Measurements from ENCODE around the gene RWDD3.

Gene RWDD3

DNA sequence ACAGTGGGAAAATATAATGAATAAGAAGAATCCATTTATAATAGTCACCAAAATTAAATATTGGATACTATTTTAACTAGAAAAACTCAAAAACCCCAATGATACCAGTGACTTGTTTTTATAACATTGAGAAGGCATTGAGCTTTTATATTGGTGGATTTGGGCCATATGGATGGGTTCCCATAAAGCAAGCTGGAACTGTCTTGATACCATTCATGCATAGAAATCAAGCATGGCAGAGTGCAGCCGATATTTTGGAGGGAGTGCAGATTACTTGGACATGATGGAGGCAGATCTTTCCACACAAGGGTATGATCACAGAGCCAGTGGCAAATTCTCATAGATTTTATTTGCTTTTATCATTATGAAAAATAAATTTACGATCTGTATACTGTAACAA is 3.8 kb upstream of the RWDD3 start:
- no peak for DNase-seq (ENCODE audit: low read depth in 2 of 2)

DNA sequence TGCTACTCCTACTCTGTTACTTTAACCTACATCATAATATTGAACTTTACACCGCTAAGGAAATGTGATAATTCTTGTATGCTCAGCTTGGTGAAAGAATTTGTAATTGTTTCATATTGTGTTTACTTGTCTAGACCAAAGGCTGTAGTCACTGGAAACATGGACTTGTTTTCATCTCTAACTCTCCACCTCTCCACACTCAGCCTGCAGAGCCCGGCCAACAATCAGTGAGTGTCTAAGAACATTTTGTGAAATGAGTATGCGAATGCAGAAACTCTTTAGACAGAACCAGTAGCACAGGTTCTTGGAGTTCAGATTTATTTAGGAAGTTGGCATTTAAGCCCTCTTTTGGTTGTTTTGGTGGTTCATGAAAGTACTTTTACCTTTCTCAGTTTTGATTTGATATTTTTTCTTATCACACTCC is 3.2 kb upstream of the RWDD3 start:
- no peak for DNase-seq (ENCODE audit: low read depth in 2 of 2)

DNA sequence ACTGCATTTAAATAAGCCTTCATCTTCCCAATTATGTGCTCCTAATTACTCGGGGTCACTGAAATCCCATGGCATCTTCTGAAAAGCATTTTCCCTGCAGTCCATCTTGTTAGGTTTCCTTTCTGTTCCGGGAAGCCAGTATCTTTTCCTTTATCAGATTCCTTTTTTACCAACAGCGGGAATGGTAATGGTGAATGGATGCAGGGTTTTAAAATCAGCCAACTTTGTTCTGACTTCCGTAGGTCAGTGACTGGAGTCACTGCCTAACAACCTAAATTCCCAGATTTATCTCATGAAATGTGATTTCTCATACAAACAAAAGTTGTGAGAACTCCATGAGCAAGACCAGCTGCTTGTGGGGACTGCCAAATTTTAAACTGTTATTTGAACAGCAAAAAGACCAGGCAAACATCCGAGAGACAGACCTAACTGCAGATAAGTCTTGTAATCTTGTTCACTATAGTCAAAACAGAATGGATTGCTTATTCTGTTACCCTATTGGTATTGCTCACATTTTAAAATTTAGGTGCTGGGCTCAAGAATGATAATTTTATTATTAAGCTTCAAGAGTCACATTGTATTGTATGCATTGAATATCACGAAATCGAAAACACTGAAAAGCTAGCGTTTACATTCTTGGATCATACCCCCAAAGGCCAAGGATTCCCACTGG is 1.2 kb upstream of the RWDD3 start:
- no peak for DNase-seq (ENCODE audit: low read depth in 2 of 2)

DNA sequence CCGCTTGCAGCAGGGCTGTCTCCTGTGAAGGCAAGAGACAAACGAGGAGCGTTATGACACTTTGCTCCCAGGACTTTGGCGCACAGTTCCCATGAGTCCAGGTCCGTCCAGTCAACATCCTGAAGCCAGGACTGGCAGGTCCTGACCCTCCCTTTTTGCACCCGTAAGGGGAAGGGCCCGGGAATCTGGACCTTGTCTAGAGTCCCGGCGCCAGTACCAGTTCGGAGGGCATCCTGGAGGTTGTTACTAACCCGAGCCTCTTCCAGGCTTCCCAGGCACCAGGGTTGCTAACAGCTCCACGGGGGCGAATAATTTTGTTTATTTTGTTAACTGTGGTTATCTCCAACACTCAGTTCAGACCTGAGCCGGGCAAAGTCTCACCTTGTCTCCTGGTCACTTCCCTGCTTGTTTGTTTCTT is 682 bp upstream of the RWDD3 start:
- no peak for DNase-seq (ENCODE audit: low read depth in 2 of 2)

DNA sequence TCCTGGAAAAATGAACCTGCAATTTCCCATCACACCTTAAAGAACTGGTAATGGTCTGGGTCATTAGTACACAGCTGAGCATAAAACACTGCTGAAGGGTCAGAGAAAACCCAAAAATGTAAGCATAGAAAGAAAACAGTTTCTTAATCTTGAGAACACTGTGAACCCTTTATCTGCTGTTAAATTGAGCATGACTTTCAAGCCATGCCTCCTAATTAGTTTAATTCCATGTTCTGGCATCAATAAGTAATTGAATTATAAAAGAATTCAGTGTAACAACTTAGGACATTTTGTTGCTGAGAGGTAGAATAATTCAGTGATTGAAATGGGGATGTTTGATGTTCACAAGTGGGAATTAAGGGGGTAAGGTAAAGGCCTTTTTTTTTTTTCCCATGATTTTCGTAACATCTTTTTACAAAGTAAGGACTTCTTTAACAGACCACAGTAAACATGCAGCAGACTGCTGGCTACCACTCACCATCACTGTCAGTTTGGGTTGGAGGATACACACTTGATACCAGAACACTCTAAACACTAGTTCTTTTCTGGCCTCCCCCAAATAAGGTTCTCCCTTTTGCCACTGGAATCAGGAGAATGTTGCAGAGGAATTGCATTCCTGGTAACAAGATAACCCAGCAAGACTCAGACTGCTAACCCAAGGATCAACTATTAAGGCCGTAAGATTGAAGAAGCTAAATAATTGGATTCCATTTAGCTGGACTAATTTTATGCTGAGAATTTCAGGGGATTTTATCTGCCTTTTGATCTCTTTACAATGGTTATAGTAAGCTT is 3.0 kb downstream of the RWDD3 start:
- no peak for DNase-seq (ENCODE audit: low read depth in 2 of 2)

DNA sequence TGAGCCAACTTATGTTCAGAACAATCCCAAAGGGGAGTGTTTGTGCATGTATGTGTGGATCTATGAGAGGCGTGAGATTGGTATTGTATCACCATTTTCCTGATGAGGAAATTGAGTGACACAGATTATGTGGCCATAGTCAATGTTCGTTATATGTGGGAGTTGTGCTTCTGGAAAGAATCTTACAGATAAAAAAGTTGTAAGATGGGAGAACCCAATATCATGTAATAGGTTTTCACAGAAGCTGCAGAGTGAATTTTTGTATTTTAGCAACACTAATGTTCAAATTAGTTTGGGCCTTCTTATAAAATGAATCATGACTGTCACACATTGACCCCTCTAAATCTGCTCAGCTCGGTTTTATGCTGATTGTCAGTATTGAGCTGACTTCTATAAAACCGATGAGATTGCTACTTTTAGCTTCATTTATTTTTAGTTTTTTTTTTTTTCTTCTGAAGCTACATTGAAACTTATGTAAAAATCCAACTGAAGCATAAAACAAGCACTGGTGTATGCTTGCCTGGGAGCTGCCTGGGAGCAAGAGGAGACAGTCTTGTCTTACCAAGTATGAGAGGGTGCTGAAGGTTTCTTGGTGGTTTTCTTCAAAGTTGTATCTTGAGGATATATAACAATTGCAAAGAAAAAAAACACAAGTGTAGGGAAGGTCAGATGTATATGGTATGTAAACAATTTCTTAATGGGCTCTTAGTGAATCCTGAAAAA is 4.1 kb downstream of the RWDD3 start:
- DNase-seq (ENCODE audit: low read depth in 2 of 2) = no peak

DNA sequence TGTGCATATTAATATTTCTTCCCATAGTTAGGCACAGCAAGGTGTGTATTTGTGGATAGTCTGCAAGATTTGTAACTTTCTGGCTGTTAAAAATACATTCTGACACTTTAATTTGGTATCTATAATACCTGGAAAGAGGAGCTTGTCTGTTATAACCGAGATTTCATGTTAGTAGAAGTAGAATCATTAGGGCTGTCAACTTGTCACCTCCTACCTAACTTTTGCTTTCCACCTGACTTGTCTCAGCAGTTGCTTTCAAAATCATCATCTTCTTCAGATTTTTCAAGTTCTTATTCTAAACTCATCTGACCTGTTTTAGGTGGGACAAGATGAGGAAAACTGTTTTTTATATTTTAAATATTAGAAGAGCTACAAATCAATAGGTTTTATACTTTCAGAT is 11.0 kb downstream of the RWDD3 start:
- DNase-seq (ENCODE audit: low read depth in 2 of 2) = no peak

DNA sequence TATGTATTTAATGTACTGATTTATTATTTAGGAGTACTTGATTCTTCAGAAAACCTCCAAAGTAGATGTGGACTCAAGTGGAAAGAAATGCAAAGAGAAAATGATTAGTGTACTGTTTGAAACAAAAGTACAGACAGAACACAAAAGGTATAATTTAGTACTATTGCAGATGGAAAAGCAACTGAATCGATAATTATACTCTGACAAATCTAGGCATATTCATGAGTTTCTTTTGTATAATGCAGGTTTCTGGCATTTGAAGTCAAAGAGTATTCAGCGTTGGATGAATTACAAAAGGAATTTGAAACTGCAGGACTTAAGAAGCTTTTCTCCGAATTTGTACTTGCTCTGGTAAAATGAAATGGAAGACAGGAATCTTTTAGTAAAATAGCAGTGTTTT is 12.5 kb downstream of the RWDD3 start:
- no peak for DNase-seq (ENCODE audit: low read depth in 2 of 2)

DNA sequence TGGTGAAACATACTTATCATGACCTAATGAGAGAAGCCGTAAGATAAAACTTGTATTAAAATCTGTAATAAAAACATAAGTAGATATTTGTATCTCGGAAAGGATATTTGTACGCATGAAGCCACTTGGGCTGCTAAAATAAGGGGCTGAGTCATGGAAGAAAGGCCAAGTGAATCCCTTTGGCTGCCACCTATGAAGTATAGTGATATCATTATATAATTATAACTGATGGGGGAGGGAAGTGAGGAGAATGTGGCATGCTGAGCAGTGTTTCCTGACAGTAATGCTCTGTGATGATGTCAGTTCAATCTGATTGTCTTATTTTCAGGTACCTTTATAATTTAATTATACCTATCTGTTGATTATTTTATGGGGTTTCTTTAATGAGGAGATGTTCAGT is 13.6 kb downstream of the RWDD3 start:
- no peak for DNase-seq (ENCODE audit: low read depth in 2 of 2)

DNA sequence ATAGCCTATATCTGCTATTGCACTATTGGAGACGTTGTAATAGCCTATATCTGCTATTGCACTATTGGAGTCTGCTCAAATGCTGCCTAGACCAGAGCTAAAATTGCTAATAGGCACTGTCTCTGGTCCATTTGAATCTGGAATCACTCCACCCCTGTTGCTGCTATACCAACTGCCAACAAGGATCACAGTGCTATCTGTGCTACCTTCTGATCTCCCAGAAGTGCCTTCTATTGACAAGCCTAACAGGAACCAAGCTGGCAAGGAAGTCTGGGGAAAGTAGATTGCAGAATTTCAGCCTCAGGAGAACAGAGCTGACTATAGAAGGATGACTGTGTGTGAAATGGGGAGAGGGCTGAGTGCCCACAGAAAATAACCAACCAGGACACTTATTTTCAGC is 15.9 kb downstream of the RWDD3 start:
- no peak for DNase-seq (ENCODE audit: low read depth in 2 of 2)

DNA sequence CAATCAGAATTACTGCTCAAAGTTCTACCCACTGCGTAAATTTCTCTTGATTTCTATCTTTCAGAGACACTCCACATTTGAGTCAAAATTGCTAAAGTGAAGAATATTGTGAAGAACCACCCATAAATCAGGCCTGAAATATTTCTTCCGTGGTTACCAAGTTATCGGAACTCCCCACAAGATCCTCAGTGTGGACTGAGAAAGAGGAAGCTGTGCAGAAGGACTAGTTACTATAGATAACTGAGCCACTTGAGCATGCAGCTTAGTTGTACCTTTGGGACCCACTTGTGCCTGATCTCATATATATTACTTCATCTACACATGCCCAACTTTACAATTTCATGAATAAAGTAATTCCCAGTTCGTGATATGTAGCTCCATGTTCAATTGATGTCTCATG is 18.4 kb downstream of the RWDD3 start:
- DNase-seq (ENCODE audit: low read depth in 2 of 2) = no peak

DNA sequence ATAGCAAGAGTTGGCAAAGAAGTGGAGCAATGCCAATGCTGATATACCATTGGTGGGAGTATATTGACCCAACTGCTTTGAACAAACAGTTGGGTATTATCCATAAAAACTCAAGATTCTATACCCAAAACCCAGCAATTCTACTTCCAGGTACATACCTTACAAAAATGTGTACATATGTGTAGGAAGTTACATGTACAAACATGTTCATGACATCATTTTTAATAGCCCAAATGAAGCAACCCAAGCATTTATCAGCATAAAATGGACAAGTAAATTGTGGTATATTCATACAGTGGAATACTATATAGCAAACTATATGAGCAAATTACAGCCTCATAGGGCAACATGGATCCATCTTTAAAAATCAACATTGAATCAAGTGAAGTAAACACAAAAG is 20.9 kb downstream of the RWDD3 start:
- DNase-seq (ENCODE audit: low read depth in 2 of 2) = no peak

DNA sequence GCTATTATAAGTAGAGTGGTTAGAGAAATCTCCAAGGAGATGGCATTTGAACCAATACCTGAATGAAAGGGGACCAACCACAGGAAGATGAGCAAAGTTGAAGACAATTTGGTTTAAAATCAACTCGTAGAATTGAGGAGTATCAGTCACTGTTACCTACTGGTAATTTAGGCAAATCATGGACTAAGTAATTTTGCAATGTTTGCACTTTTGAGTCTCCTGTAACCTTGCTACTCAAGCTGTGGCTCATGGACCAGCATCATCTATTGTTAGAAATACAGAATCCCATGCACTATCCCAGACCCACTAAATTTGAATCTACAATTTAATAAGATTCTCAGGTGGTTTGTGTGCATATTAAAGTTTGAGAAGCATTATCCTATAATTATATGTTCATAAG is 21.8 kb downstream of the RWDD3 start:
- DNase-seq (ENCODE audit: low read depth in 2 of 2) = no peak

DNA sequence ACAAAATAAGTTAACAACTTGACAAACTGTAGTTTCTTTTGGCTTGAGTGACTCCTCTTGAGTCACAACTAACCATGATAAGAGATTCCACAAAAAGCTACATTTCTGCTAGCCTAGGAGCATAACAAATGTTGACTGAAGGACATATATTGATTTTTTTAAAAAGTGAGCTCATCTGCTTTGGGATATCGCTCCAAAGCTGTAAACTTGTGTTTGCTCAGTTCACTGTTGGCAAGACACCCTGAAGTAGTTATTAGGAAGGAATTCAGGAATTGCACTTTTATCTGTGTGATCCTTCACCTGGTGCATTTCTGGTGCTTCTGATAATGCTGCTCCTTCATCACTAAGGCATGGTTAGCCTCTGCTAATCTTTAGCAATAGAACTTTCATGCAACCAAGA is 23.7 kb downstream of the RWDD3 start:
- DNase-seq (ENCODE audit: low read depth in 2 of 2) = no peak

DNA sequence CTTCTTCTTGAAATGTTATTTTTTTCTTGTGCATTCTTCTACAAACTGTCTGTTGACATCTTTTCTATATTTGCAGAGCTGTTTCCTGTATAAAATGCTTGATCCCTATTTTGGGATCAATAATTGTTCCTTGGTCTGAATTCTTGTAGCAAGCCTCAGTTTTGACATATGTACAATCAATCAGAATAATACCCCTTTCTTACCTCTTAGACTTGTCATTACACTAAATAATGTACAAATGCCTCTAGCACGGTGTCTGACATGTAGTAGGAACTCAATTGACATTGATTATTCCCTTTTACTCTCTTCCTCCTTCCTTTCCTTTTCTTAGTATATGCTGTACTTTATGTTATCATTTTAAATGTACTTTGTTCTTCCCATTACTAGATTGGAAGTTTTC is 25.2 kb downstream of the RWDD3 start:
- DNase-seq (ENCODE audit: low read depth in 2 of 2) = no peak

DNA sequence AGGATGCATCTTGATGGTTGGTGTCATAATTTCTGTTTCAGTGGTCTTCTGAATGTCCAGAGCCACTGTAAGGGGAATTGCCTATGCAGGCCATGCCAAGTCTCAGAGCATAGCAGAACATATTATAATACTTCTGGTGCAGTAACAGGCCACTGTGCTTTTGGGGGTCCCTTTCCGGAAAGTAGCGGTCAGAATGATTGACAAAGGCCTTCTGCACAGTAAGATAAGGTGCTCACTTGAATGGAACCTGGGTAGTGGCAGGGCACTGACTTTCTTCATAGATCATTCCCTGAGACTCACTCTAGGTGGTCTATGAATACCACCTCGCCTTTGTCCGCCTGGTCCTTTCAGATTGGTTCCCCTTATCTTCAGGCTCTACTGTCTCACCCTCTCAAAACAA is 28.9 kb downstream of the RWDD3 start:
- no peak for DNase-seq (ENCODE audit: low read depth in 2 of 2)

DNA sequence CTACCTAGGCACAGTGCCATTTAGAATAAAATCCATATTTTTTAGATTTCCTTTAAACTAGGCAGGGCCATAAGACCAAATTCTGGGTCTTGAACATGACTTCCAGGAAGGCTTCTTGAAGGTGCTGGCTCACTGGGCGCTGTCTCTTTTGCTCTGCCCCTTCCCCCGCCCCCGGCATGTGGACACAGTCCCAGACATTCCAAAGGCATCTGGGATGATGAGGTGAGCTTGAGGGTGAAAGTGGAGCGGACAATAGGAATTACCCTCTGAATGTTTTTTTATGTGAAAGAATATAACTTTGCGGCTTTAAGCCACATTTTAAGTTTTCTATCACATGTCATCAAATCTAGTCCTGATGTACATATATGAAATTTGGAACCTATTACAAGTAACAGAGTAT is 29.4 kb downstream of the RWDD3 start:
- DNase-seq (ENCODE audit: low read depth in 2 of 2) = no peak

DNA sequence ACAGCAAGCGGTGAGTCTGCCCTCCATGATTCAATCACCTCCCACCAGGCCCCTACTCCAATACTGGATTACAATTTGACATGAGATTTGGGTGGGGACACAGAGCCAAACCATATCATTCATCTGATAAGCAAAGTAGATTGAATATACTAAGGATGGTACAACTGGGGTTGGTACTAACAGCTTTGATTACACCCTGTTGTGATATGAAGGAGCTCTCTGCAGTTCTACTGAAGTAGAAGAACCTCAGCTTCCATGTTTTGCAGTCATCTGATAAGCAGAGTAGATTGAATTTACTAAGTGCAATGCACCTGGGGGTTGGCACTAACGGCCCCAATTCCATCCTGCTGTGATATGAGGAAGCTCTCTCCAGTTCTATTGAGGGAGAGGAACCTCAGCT is 31.1 kb downstream of the RWDD3 start:
- no peak for DNase-seq (ENCODE audit: low read depth in 2 of 2)

DNA sequence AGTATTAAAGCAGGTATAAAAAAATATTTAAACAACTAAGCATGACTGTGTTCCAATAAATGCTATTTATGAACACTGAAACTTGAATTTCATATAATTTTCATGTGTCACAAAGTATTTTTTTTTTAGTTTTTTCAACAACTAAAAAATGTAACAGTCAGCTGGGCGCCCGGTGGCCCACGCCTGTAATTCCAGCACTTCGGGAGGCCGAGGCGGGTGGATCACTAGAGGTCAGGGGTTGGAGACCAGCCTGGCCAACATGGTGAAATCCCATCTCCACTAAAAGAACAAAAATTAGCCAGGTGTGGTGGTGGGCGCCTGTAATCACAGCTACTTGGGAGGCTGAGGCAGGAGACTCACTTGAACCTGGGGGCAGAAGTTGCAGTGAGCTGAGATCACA is 42.4 kb downstream of the RWDD3 start:
- DNase-seq (ENCODE audit: low read depth in 2 of 2) = no peak

DNA sequence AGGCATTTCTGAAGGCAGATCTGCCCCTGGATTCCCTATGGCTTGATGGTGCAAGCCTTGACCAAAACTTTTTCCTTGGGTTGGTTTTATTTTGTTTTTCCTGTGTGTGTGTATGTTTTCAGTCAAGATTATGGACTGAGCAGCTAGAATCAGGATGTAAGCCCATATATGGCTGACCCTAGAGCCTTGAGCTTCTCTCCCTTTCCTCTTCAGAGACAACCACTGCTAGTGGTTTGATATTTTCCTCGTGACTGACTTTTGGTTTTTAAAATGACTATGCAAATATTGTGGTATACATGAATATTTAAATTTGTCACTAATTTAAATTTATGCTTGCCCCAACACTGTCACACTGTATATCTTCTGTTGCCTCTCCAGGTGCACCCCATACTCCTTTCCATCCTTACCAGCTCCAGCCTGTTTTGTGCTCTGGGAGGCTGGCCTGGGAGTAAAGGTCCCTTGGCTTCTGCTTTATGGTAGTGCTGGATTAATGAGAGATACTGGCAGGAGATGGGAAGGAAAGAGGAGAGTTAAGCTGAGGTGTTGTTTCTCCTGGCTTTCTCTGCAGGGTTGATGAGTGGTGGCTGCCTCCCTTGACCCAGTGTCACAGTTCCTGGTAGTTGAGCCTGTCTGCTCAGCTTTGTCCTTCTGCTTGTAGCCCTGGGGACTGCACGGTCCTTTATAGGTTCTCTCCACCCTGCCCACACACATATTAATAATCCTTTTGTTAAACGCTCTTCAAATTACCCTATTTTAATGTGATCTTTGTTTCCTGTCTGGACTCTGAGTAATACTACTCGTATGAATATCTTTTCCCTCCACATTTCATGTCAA is 44.4 kb downstream of the RWDD3 start:
- no peak for DNase-seq (ENCODE audit: low read depth in 2 of 2)

DNA sequence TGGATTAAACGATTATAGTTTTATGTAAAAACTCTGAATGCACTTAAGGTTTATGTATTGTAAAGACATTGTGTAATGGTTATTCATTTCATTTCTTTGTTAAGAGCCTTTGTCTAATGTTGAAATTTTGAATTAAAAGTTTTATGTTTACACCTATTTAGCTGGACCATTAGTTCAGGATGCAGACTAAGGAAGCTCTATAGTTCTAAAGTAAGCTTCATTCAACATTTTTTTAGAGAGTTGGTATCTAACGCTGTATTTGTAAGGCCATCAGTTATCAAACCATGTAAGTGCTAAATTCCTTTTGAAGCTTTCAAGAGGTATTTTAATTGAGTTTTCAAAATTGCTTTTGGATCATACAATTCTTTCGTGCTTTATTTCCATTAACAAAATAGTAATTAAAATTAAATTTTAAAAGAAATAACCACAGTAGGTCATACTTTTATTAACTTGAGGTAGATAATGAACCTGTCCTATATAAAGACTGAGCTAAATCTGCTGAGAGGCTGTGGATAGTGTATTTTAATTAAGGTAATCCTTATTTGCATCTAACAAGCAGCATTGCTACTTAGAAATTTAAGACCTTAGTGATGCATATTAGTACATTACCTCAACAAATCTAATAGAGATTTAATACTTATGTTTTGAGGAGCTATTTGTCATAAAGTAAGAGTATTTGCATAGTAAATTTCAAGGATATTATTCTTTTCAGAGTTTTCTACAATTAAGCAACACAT is 47.9 kb downstream of the RWDD3 start:
- DNase-seq (ENCODE audit: low read depth in 2 of 2) = no peak

All from stimulated activated CD8-positive, alpha-beta memory T cell treated with anti-CD3 and anti-CD28 coated beads, Interleukin-7, amount 100 ng/mL, for 4 hours (primary cell).